Trophoblast cell (in vitro differentiated cells and primary cell): Measurements from ENCODE around the gene TMEM181.

Source experiments
- DNase-seq, 2 donors: peaks; one replicate each; pipeline ENCODE4 v3.0.0-alpha.2; 2016
- H2AFZ ChIP-seq: 2 replicates; pipeline ENCODE4 v1.6.1; 2013; ENCODE audit warnings: low read length, moderate library complexity, mild to moderate bottlenecking; ENCODE audit not compliant: insufficient read depth, poor library complexity
- H2AK5ac ChIP-seq: 2 replicates; pipeline ENCODE4 v1.6.1; 2013; ENCODE audit warnings: mild to moderate bottlenecking, low read length
- H2BK120ac ChIP-seq: 2 replicates; pipeline ENCODE4 v1.6.1; 2013; ENCODE audit warnings: low read length, mild to moderate bottlenecking, moderate library complexity; ENCODE audit not compliant: insufficient read depth, poor library complexity
- H2BK12ac ChIP-seq: 2 replicates; pipeline ENCODE4 v1.6.1; 2013; ENCODE audit warnings: mild to moderate bottlenecking, low read length, moderate library complexity
- H2BK5ac ChIP-seq: 2 replicates; pipeline ENCODE4 v1.6.1; 2013; ENCODE audit warnings: low read length, low read depth, moderate library complexity, mild to moderate bottlenecking; ENCODE audit not compliant: poor library complexity
- H3K14ac ChIP-seq: 2 replicates; pipeline ENCODE4 v1.6.1; 2013; ENCODE audit warnings: mild to moderate bottlenecking, low read length
- H3K18ac ChIP-seq: 2 replicates; pipeline ENCODE4 v1.6.1; 2013; ENCODE audit warnings: mild to moderate bottlenecking, low read length
- H3K23ac ChIP-seq: 2 replicates; pipeline ENCODE4 v1.6.1; 2013; ENCODE audit warnings: low read length
- H3K27ac ChIP-seq: 2 replicates; pipeline ENCODE4 v1.5.1; 2013; ENCODE audit warnings: low read depth, mild to moderate bottlenecking, inconsistent platforms, low read length, moderate library complexity
- H3K27me3 ChIP-seq: 2 replicates; pipeline ENCODE4 v1.6.1; 2013; ENCODE audit warnings: inconsistent platforms, mild to moderate bottlenecking, low read length, moderate library complexity; ENCODE audit not compliant: insufficient read depth
- H3K36me3 ChIP-seq, 2 experiments: 1 replicate in 1 of 2; 2 replicates in 1 of 2; pipeline ENCODE4 v1.6.1; 2013; ENCODE audit warnings: low read length in 2 of 2, mild to moderate bottlenecking in 2 of 2, moderate library complexity in 1 of 2; ENCODE audit not compliant: insufficient read depth in 2 of 2, control insufficient read depth in 1 of 2
- H3K4ac ChIP-seq: 2 replicates; pipeline ENCODE4 v1.6.1; 2013; ENCODE audit warnings: low read depth, mild to moderate bottlenecking, low read length, moderate library complexity
- H3K4me1 ChIP-seq, 2 experiments: 1 replicate in 1 of 2; 2 replicates in 1 of 2; pipeline ENCODE4 v1.6.1; 2013; ENCODE audit warnings: low read length in 2 of 2, mild to moderate bottlenecking in 2 of 2, moderate library complexity in 1 of 2; ENCODE audit not compliant: insufficient read depth in 2 of 2, control insufficient read depth in 1 of 2
- H3K4me2 ChIP-seq: 2 replicates; pipeline ENCODE4 v1.6.1; 2013; ENCODE audit warnings: inconsistent platforms, mild to moderate bottlenecking, low read length, moderate library complexity
- H3K4me3 ChIP-seq: 2 replicates; pipeline ENCODE4 v1.5.1; 2013; ENCODE audit warnings: mild to moderate bottlenecking, low read depth, low read length, inconsistent platforms
- H3K79me1 ChIP-seq: one replicate; pipeline ENCODE4 v1.6.1; 2013; ENCODE audit warnings: low read length
- H3K79me2 ChIP-seq: 2 replicates; pipeline ENCODE4 v1.6.1; 2013; ENCODE audit warnings: low read length, mild to moderate bottlenecking; ENCODE audit not compliant: control insufficient read depth, insufficient read depth, poor library complexity
- H3K9ac ChIP-seq: 2 replicates; pipeline ENCODE4 v1.6.1; 2013; ENCODE audit warnings: mild to moderate bottlenecking, low read length
- H3K9me3 ChIP-seq: 2 replicates; pipeline ENCODE4 v1.6.1; 2013; ENCODE audit warnings: low read depth, mild to moderate bottlenecking, control low read depth, inconsistent platforms, low read length; ENCODE audit not compliant: insufficient read depth
- H4K12ac ChIP-seq: 2 replicates; pipeline ENCODE4 v1.6.1; 2013; ENCODE audit warnings: low read depth, mild to moderate bottlenecking, low read length, moderate library complexity
- H4K8ac ChIP-seq: 2 replicates; pipeline ENCODE4 v1.6.1; 2013; ENCODE audit warnings: low read depth, mild to moderate bottlenecking, low read length, moderate library complexity
- H4K91ac ChIP-seq: one replicate; pipeline ENCODE4 v1.6.1; 2013; ENCODE audit warnings: low read depth, mild to moderate bottlenecking, low read length, moderate library complexity
- WGBS: extraction: QIAGEN DNeasy Blood & Tissue Kit; methylation state at CpG from one replicate; pipeline ENCODE4 v1.1.7; 2013; ENCODE audit warnings: missing lambda C conversion rate; ENCODE audit not compliant: insufficient read length, insufficient coverage; ENCODE audit errors: extremely low coverage; 5-methylcytosine and 5-hydroxymethylcytosine counted together

TMEM181 gene

GRCh38 chr6:158627940-158628211, 68.0 kb downstream of the TMEM181 start:
- no peak overlapping the region for H2AK5ac ChIP-seq
- no peak overlapping the region for H3K18ac ChIP-seq
- H3K4me1 ChIP-seq: peaks cover 0 to 4% of the 10 kb centered on the region in 2 experiments
- no peaks in the 10 kb centered on the region for H3K9me3 ChIP-seq
- H2BK5ac ChIP-seq: no peak overlapping the region
- no peak overlapping the region for H3K4me2 ChIP-seq
- H3K27me3 ChIP-seq: no peaks in the 10 kb centered on the region
- no CpG with 5 or more reads among the region's 9 CpGs for WGBS
- no peak overlapping the region for H4K12ac ChIP-seq
- no peak overlapping the region for H4K91ac ChIP-seq
- no peak overlapping the region for H3K9ac ChIP-seq
- no peak overlapping the region for H3K14ac ChIP-seq
- H3K4me3 ChIP-seq: no peak overlapping the region
- H3K36me3 ChIP-seq: peaks cover 45 to 53% of the 10 kb centered on the region in 2 experiments
- H3K23ac ChIP-seq: no peak overlapping the region
- no peak overlapping the region for H3K27ac ChIP-seq
- no peak overlapping the region for H3K4ac ChIP-seq
- H2AFZ ChIP-seq: no peak overlapping the region
- H2BK12ac ChIP-seq: no peak overlapping the region
- no peaks in the 10 kb centered on the region for H3K79me1 ChIP-seq
- no peak overlapping the region for H2BK120ac ChIP-seq
- DNase-seq: no peak
- H3K79me2 ChIP-seq: no peaks in the 10 kb centered on the region
- H4K8ac ChIP-seq: no peak overlapping the region

- Histone ChIP-seq H2BK5ac (no peak overlapping the region), H2BK12ac (no peak overlapping the region), H3K23ac (no peak overlapping the region), H2BK120ac (no peak overlapping the region), H3K18ac (no peak overlapping the region), H3K4ac (no peak overlapping the region), H3K4me3 (no peak overlapping the region), H3K9me3 (no peaks in the 10 kb centered on the region), H3K79me1 (peaks cover 2% of the 10 kb centered on the region), H2AK5ac (no peak overlapping the region), H3K9ac (no peak overlapping the region), H3K36me3 (peaks cover 48 to 57% of the 10 kb centered on the region in 2 experiments), H3K4me2 (no peak overlapping the region), H3K27ac (no peak overlapping the region), H4K8ac (no peak overlapping the region), H2AFZ (no peak overlapping the region), H3K4me1 (peaks cover 0 to 4% of the 10 kb centered on the region in 2 experiments), H3K27me3 (no peaks in the 10 kb centered on the region), H4K91ac (no peak overlapping the region), H3K14ac (no peak overlapping the region), H3K79me2 (no peaks in the 10 kb centered on the region), H4K12ac (no peak overlapping the region)
- WGBS: no CpG with 5 or more reads among the region's 17 CpGs
- DNase-seq: no peak
Observed at GRCh38 chr6:158628542-158628941, 68.7 kb downstream of the TMEM181 start.

- H3K14ac ChIP-seq: no peak overlapping the region
- H3K79me2 ChIP-seq: no peaks in the 10 kb centered on the region
- no peaks in the 10 kb centered on the region for H3K27me3 ChIP-seq
- no peak overlapping the region for H2AK5ac ChIP-seq
- no CpG with 5 or more reads among the region's 20 CpGs for WGBS
- H4K8ac ChIP-seq: no peak overlapping the region
- no peak overlapping the region for H4K91ac ChIP-seq
- no peak overlapping the region for H3K27ac ChIP-seq
- H2BK12ac ChIP-seq: no peak overlapping the region
- no peak overlapping the region for H2BK120ac ChIP-seq
- no peak overlapping the region for H3K23ac ChIP-seq
- no peak overlapping the region for H3K4ac ChIP-seq
- no peak overlapping the region for H3K9ac ChIP-seq
- DNase-seq: peak in 1 of 2 donors; percentile 42
- H4K12ac ChIP-seq: no peak overlapping the region
- no peaks in the 10 kb centered on the region for H3K9me3 ChIP-seq
- H3K79me1 ChIP-seq: peaks cover 2% of the 10 kb centered on the region
- H3K36me3 ChIP-seq: peaks cover 48 to 57% of the 10 kb centered on the region in 2 experiments
- no peak overlapping the region for H3K4me3 ChIP-seq
- no peak overlapping the region for H2BK5ac ChIP-seq
- H3K18ac ChIP-seq: no peak overlapping the region
- H3K4me1 ChIP-seq: peaks cover 0 to 4% of the 10 kb centered on the region in 2 experiments
- H3K4me2 ChIP-seq: no peak overlapping the region
- no peak overlapping the region for H2AFZ ChIP-seq
Observed at GRCh38 chr6:158629367-158630221, 69.7 kb downstream of the TMEM181 start.

- H2BK5ac ChIP-seq: no peak overlapping the region
Observed at GRCh38 chr6:158630938-158631616, 71.2 kb downstream of the TMEM181 start.

More at GRCh38 chr6:158630938-158631616, 71.2 kb downstream of the TMEM181 start:
- Histone ChIP-seq H3K4me1 (peaks cover 0 to 4% of the 10 kb centered on the region in 2 experiments), H3K36me3 (peaks cover 43 to 54% of the 10 kb centered on the region in 2 experiments), H3K14ac (no peak overlapping the region), H2BK120ac (no peak overlapping the region), H3K4ac (no peak overlapping the region), H2BK12ac (no peak overlapping the region), H3K79me1 (peaks cover 2% of the 10 kb centered on the region), H3K9me3 (no peaks in the 10 kb centered on the region), H3K27ac (peak overlapping the region; percentile 3), H4K8ac (no peak overlapping the region), H3K4me3 (no peak overlapping the region), H3K79me2 (no peaks in the 10 kb centered on the region), H3K27me3 (no peaks in the 10 kb centered on the region), H3K4me2 (no peak overlapping the region), H2AK5ac (no peak overlapping the region), H4K12ac (no peak overlapping the region), H3K23ac (no peak overlapping the region), H2AFZ (no peak overlapping the region), H4K91ac (no peak overlapping the region), H3K9ac (no peak overlapping the region), H3K18ac (no peak overlapping the region)
- no peak for DNase-seq
- no CpG with 5 or more reads among the region's 19 CpGs for WGBS
